D721Med (cell line): Measurements from ENCODE around the gene SLC50A1.

Experiments
- DNase-seq: peaks from one replicate; pipeline ENCODE4 v3.0.0; 2011; ENCODE audit warnings: low spot score; ENCODE audit not compliant: insufficient read length
- FAIRE-seq: peaks from 2 replicates; lab custom pipeline; 2011; peaks lifted over from hg19 to GRCh38; lab: Jason Lieb, UNC
- TF ChIP-seq, protein P1 (sequence below): IDR thresholded peaks from 2 replicates; pipeline ENCODE4 v1.5.1; 2012; ENCODE audit warnings: mild to moderate bottlenecking, control low read depth; ENCODE audit not compliant: insufficient read depth; ENCODE audit errors: missing control alignments

Gene SLC50A1, protein sequence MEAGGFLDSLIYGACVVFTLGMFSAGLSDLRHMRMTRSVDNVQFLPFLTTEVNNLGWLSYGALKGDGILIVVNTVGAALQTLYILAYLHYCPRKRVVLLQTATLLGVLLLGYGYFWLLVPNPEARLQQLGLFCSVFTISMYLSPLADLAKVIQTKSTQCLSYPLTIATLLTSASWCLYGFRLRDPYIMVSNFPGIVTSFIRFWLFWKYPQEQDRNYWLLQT

DNA sequence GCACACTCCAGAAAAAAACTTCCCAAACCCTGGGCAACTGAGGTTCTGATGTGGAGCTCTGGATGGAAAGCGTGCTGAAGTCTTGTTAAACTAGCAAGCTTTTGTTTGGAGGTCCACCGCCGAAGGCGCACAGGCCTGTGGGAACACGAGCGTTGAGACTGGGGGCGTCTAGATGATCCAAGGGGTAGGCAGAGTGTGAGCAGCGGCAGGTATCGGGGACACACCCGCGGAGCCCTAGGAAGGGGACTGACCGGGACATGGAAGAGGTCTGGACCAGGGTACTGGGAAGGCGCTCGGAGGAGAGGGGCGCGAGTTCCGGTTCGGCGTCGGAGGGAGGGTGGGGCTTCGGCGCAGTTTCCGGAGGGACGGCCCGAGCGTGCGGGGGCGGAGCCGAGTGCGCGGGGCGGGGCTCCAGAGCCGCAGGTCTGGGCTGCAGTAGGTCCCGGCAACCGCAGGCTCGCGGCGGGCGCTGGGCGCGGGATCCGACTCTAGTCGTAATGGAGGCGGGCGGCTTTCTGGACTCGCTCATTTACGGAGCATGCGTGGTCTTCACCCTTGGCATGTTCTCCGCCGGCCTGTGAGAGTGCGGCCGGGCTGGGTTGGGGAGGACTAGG is at the start of gene SLC50A1:
Gene SLC50A1, plus strand, starts transcription at position 438 of the 614 bp plus-strand sequence. Its CDS starts 60 bp downstream, at position 498.
- peak; percentile 99 for DNase-seq
- FAIRE-seq: no peak
- TF ChIP-seq, protein P1, sequence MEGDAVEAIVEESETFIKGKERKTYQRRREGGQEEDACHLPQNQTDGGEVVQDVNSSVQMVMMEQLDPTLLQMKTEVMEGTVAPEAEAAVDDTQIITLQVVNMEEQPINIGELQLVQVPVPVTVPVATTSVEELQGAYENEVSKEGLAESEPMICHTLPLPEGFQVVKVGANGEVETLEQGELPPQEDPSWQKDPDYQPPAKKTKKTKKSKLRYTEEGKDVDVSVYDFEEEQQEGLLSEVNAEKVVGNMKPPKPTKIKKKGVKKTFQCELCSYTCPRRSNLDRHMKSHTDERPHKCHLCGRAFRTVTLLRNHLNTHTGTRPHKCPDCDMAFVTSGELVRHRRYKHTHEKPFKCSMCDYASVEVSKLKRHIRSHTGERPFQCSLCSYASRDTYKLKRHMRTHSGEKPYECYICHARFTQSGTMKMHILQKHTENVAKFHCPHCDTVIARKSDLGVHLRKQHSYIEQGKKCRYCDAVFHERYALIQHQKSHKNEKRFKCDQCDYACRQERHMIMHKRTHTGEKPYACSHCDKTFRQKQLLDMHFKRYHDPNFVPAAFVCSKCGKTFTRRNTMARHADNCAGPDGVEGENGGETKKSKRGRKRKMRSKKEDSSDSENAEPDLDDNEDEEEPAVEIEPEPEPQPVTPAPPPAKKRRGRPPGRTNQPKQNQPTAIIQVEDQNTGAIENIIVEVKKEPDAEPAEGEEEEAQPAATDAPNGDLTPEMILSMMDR: no peak

DNA sequence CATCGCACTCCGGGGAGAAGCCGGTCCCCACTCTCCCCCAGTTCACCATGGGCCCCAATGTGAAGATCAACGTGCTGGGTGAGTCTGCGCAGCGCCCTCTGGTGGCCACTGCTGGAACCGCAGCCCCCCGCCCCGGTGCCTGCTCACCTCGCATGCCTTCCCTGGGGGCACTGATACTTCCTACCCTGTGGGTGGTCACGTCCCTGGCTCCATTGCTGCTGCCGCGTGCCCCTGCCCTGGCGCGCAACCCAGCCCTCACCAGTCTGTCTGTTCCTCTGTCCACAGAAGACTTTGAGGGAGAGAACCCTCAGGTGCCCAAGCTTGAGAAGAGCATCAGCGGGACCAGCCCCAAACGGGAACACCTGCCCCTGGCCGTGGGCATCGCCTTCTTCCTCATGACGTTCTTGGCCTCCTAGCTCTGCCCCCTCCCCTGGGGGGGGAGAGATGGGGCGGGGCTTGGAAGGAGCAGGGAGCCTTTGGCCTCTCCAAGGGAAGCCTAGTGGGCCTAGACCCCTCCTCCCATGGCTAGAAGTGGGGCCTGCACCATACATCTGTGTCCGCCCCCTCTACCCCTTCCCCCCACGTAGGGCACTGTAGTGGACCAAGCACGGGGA is 49.4 kb upstream of the SLC50A1 start:
- peak; percentile 75 for DNase-seq
- FAIRE-seq: no peak
- TF ChIP-seq, protein P1: peak; percentile 91

DNA sequence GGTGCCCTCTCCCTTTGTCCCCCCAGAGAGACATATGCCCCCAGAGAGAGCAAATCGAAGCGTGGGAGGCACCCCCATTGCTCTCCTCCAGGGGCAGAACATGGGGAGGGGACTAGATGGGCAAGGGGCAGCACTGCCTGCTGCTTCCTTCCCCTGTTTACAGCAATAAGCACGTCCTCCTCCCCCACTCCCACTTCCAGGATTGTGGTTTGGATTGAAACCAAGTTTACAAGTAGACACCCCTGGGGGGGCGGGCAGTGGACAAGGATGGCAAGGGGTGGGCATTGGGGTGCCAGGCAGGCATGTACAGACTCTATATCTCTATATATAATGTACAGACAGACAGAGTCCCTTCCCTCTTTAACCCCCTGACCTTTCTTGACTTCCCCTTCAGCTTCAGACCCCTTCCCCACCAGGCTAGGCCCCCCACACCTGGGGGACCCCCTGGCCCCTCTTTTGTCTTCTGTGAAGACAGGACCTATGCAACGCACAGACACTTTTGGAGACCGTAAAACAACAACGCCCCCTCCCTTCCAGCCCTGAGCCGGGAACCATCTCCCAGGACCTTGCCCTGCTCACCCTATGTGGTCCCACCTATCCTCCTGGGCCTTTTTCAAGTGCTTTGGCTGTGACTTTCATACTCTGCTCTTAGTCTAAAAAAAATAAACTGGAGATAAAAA is 48.7 kb upstream of the SLC50A1 start:
- TF ChIP-seq, protein P1: no peak
- DNase-seq (no peak), FAIRE-seq (no peak)

DNA sequence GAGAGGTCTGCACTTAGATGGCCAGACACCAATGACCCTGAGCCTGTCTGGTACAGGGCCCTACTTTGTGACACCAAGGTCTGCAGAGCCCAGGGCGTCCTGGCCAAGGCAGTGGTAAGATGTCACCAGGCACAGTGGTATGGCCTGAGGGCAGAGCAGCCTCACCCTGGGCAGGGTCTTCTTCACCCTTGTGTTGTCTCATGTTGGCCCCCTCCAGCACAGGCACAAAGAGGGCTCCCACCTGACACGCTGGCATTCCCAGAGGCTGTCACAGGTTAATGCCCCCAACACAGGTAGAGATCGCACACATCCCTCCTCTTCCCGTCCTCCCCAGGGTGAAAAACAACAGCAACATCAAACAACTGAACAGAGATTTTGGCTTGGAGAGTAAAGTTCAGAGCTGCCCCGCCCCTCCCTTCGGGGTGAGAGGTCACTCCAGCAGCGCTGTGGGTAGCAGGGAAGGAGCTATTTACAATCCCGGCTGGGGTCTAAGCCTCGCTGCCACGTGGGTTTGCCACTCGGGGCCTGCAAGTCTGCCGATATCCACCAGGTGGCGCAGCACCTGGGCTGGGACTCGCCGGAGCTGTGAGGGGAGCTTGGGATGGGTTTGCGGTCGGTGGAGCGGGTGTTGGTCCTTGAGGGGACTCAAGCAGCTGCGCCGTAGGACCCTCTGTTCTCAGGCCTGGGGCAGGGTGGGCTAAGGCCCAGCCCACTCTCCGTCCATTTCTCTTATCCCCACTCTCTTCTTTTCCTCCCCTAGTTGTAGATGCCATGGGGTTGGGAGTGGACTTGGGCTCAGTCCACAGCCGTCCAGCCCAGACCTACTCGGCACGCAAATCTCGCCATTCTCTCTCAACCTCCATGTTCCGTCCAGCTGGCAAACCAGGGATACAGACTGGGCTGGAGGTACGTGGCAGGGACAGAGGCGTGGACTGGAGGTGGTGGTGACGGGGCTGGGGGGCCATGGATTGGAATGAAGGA is 44.3 kb upstream of the SLC50A1 start:
- DNase-seq: no peak

DNA sequence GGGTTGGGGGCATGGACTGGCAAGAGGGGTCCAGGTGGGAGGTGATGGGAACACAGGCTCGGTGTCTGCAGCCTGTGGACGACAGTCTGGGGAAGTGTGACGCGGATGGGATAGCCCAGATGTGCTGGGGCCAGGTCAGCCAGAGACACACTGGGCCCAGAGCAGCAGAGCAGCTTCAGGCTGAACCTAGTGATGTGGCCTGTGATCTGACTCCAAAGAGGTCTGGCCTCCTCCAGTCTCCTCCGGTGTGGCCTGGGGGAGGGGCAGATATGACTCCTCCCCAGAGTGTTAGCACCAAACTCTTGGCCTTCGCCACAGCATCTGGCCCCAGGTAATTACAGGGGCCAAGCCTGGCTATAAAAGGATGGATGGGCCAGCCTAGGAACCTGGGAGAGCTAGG is 43.5 kb upstream of the SLC50A1 start:
- FAIRE-seq: no peak
- TF ChIP-seq, protein P1: no peak
- no peak for DNase-seq

More for the DNA sequence above, 44.3 kb upstream of the SLC50A1 start:
- TF ChIP-seq, protein P1: peak; percentile 99
- FAIRE-seq: no peak

DNA sequence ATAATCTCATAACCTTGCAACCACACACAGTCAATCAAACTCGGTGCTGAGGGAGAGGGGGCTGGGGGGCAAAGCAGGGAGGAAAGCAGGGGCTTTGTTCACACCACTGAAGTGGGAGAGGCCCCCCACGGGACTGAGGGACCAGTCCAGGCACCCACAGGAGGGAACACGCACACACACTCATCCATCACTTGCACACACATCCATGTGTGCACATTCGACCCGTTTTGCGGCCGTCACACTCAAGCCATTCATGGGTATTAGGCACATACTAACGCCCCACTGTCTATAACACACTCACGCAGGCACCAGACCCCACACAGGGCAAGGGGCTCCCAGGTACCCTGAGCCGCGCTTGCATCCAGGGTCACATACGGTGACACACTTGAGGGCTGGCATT is 43.0 kb upstream of the SLC50A1 start:
- TF ChIP-seq, protein P1: no peak
- FAIRE-seq: no peak
- no peak for DNase-seq
